HepG2 (cell line): Measurements from ENCODE around the gene RAET1L. TPM values are rescaled to one million over a fixed set of nuclear protein-coding genes. Genes with fewer than 3 reads are reported as not detected.

Experiments used
- ARID4A ChIP-seq: sonication (generic); formaldehyde crosslinking; IDR thresholded peaks from 2 replicates; pipeline ENCODE4 v1.5.0; 2020; ENCODE audit warnings: mild to moderate bottlenecking, missing genetic modification reagents, borderline replicate concordance
- FLYWCH1 ChIP-seq: sonication (generic); formaldehyde crosslinking; IDR thresholded peaks from 2 replicates; pipeline ENCODE4 v1.8.1; 2023; ENCODE audit warnings: mild to moderate bottlenecking, missing genetic modification reagents
- GRHL1 ChIP-seq: sonication (generic); formaldehyde crosslinking; conservative IDR thresholded peaks from 2 replicates; pipeline ENCODE4 v1.8.0; 2022; ENCODE audit warnings: missing genetic modification reagents
- HMG20B ChIP-seq: conservative IDR thresholded peaks from 2 replicates; pipeline ENCODE4 v1.6.1; 2016; ENCODE audit warnings: missing genetic modification reagents, missing compliant biosample characterization
- MAFK ChIP-seq, 2 experiments: IDR thresholded peaks in 1 of 2; conservative IDR thresholded peaks in 1 of 2; 2 replicates each; pipeline ENCODE4 v1.6.1; 2011; ENCODE audit warnings: improper control_type of control experiment in 2 of 2, low read length in 2 of 2
- MYNN ChIP-seq: sonication (generic); formaldehyde crosslinking; IDR thresholded peaks from 2 replicates; pipeline ENCODE4 v1.4.0; 2020; ENCODE audit warnings: mild to moderate bottlenecking, low read depth, missing genetic modification reagents
- NR2C2 ChIP-seq: sonication (generic); formaldehyde crosslinking; IDR thresholded peaks from 2 replicates; pipeline ENCODE4 v1.4.0; 2020; ENCODE audit warnings: missing genetic modification reagents, mild to moderate bottlenecking, moderate library complexity, borderline replicate concordance
- RORA ChIP-seq: sonication (generic); formaldehyde crosslinking; IDR thresholded peaks from 2 replicates; pipeline ENCODE4 v1.5.0; 2020; ENCODE audit warnings: mild to moderate bottlenecking, missing genetic modification reagents, moderate library complexity
- SETDB1 ChIP-seq: sonication (generic); formaldehyde crosslinking; IDR thresholded peaks from 2 replicates; pipeline ENCODE4 v1.5.1; 2020; ENCODE audit warnings: missing genetic modification reagents, mild to moderate bottlenecking, borderline replicate concordance
- TEAD2 ChIP-seq: sonication (generic); formaldehyde crosslinking; IDR thresholded peaks from 2 replicates; pipeline ENCODE4 v1.9.0; 2021; ENCODE audit warnings: missing genetic modification reagents
- ZC3H4 ChIP-seq: sonication (generic); formaldehyde crosslinking; IDR thresholded peaks from 2 replicates; pipeline ENCODE4 v1.4.0; 2020; ENCODE audit warnings: missing genetic modification reagents, borderline replicate concordance
- ZNF460 ChIP-seq: sonication (generic); formaldehyde crosslinking; IDR thresholded peaks from 2 replicates; pipeline ENCODE4 v1.5.1; 2020; ENCODE audit warnings: missing genetic modification reagents, mild to moderate bottlenecking, borderline replicate concordance
- ZNF670 ChIP-seq: sonication (generic); formaldehyde crosslinking; IDR thresholded peaks from 2 replicates; pipeline ENCODE4 v1.8.0; 2022; ENCODE audit warnings: mild to moderate bottlenecking, missing genetic modification reagents, borderline replicate concordance
- ZNF83 ChIP-seq: sonication (generic); formaldehyde crosslinking; IDR thresholded peaks from 2 replicates; pipeline ENCODE4 v1.4.0; 2020; ENCODE audit warnings: missing genetic modification reagents, mild to moderate bottlenecking, borderline replicate concordance
- ZSCAN29 ChIP-seq: sonication (generic); formaldehyde crosslinking; conservative IDR thresholded peaks from 2 replicates; pipeline ENCODE4 v1.4.0; 2020; ENCODE audit warnings: mild to moderate bottlenecking, missing genetic modification reagents
- ZSCAN30 ChIP-seq: sonication (generic); formaldehyde crosslinking; IDR thresholded peaks from 2 replicates; pipeline ENCODE4 v1.5.0; 2020; ENCODE audit warnings: mild to moderate bottlenecking, missing genetic modification reagents
- polyA plus RNA-seq, 8 experiments: library from polyadenylated mRNA; depleted of rRNA in 3 of 8; stranded (reverse) in 7 of 8; unstranded in 1 of 8; fragments of >200 nt; fragmentation: Illumina TruSeq in 4 of 8; extraction: Trizol in 4 of 8; gene quantifications; 2 replicates each; pipeline versions ENCODE4 v1.2.1 to v1.2.3, GENCODE V29; 2011 to 2016; ENCODE audit warnings: low read depth in 4 of 8, missing spikeins in 1 of 8, mixed read lengths in 1 of 8; ENCODE audit not compliant: insufficient read depth in 1 of 8
- total RNA-seq, 5 experiments: library from RNA; depleted of rRNA; stranded (reverse); fragments of >200 nt; fragmentation: Illumina TruSeq; extraction: Trizol; gene quantifications; 2 replicates each; pipeline ENCODE4 v1.2.3, GENCODE V29; 2016; ENCODE audit warnings: low read depth in 1 of 5
- TF ChIP-seq, protein P1 (sequence below): sonication (generic); formaldehyde crosslinking; IDR thresholded peaks from 2 replicates; pipeline ENCODE4 v1.5.0; 2020; ENCODE audit warnings: mild to moderate bottlenecking, missing genetic modification reagents
- TF ChIP-seq, protein P2 (sequence below): sonication (generic); formaldehyde crosslinking; IDR thresholded peaks from 2 replicates; pipeline ENCODE4 v1.5.1; 2020; ENCODE audit warnings: missing genetic modification reagents, mild to moderate bottlenecking, borderline replicate concordance

The RAET1L gene
- total and polyA plus RNA-seq, 2 of the 13 experiments (the other 11 are each of a cell fraction or from before 2014, with no cell fraction given): not detected

DNA sequence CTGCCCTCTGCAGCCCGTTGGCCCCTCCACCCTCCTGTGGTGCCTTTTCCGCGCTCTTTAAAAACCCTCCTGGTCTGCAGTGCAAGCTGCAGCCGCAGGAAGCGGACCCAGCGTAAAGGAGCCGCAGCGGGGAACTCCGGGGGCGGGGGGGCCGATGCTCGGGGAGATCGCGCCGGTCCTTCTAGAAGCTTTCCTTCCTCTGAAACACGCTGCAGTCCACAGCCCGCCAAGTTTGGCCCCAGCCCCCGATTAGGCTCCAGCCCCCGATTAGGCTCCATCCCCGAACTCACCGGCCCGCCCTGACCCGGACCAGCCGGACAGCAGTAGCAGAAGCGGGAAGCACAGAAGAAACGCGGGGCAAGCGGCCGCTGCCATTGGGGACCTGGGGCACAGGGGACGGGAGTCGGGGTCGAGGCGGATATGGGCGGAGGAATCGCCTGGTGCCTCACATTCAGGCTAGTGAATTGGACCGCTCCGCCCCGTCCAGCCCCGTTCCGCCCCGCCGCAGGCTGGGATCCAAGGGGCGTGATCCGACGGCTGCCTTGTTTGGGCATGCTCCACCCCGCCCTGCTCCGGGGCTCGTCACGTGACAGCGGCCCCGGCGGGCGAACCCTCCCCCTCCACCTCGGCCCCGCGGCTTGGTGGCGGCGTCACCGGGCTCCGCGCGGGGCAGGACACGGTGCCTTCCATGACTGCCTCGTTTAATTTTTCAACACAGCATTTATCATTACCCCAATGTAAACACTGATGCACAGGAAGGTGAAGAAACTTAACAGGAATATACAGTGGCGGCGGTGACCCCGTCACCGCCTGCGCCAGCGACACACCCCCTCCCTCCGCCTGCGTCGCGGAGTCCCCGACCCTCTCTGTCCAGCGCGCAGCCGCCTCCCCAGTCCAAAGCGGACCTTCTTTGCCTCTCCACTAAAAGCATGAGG is 20.3 kb downstream of the RAET1L start (continued):
- TF ChIP-seq, protein P1, sequence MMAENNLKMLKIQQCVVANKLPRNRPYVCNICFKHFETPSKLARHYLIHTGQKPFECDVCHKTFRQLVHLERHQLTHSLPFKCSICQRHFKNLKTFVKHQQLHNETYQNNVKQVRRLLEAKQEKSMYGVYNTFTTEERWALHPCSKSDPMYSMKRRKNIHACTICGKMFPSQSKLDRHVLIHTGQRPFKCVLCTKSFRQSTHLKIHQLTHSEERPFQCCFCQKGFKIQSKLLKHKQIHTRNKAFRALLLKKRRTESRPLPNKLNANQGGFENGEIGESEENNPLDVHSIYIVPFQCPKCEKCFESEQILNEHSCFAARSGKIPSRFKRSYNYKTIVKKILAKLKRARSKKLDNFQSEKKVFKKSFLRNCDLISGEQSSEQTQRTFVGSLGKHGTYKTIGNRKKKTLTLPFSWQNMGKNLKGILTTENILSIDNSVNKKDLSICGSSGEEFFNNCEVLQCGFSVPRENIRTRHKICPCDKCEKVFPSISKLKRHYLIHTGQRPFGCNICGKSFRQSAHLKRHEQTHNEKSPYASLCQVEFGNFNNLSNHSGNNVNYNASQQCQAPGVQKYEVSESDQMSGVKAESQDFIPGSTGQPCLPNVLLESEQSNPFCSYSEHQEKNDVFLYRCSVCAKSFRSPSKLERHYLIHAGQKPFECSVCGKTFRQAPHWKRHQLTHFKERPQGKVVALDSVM (CRISPR knock-in tag): no peak
- TF ChIP-seq TEAD2: no peak
- TF ChIP-seq ZSCAN30 (CRISPR knock-in tag): no peak
- TF ChIP-seq RORA (CRISPR knock-in tag): no peak
- TF ChIP-seq ZNF460 (CRISPR knock-in tag): no peak
- TF ChIP-seq SETDB1 (CRISPR knock-in tag): no peak
- TF ChIP-seq NR2C2 (CRISPR knock-in tag): peak; percentile 38; the same call in 1 of the 2 replicates
- no peak for TF ChIP-seq ZNF83 (CRISPR knock-in tag)
- no peak for TF ChIP-seq HMG20B (CRISPR knock-in tag)
- TF ChIP-seq ARID4A (CRISPR knock-in tag): peak; percentile 64; the same call in 1 of the 2 replicates
- TF ChIP-seq GRHL1: no peak
- TF ChIP-seq ZNF670 (CRISPR knock-in tag): no peak
- TF ChIP-seq, protein P2, sequence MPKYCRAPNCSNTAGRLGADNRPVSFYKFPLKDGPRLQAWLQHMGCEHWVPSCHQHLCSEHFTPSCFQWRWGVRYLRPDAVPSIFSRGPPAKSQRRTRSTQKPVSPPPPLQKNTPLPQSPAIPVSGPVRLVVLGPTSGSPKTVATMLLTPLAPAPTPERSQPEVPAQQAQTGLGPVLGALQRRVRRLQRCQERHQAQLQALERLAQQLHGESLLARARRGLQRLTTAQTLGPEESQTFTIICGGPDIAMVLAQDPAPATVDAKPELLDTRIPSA (CRISPR knock-in tag): no peak
- TF ChIP-seq MYNN (CRISPR knock-in tag): no peak
- no peak for TF ChIP-seq ZSCAN29
- no peak for TF ChIP-seq ZC3H4 (CRISPR knock-in tag)
- TF ChIP-seq FLYWCH1: no peak
- TF ChIP-seq MAFK (conservative IDR thresholded peaks at IDR 0.05 in 1 of 2, IDR thresholded peaks at IDR 0.05 in 1 of 2; ENCODE audit: low read length in 2 of 2): no peak
